GM19193 (cell line): ENCODE results near the gene POLDIP3.

Experiments
- POLR2A ChIP-seq: IDR thresholded peaks from 4 replicates; pipeline ENCODE4 v1.6.1; 2011; ENCODE audit not compliant: insufficient read depth, insufficient read length; ENCODE audit errors: extremely low read depth

POLDIP3 gene

GRCh38 chr22:42615092-42615859 is 593 bp upstream of the POLDIP3 start:
- TF ChIP-seq POLR2A: peak; percentile 100

- TF ChIP-seq POLR2A: no peak
These were observed 796 bp downstream of the POLDIP3 start for GRCh38 chr22:42613872-42614301.

GRCh38 chr22:42612336-42612735 is 2.3 kb downstream of the POLDIP3 start:
- TF ChIP-seq POLR2A: no peak

- TF ChIP-seq POLR2A: no peak
These were observed 3.6 kb downstream of the POLDIP3 start for GRCh38 chr22:42611051-42611450.

- no peak for TF ChIP-seq POLR2A
These were observed 4.5 kb downstream of the POLDIP3 start for GRCh38 chr22:42610186-42610585.

GRCh38 chr22:42608823-42609361 is 5.8 kb downstream of the POLDIP3 start:
- TF ChIP-seq POLR2A: no peak

- TF ChIP-seq POLR2A: no peak
These were observed 6.4 kb downstream of the POLDIP3 start for GRCh38 chr22:42608136-42608822.

- no peak for TF ChIP-seq POLR2A
These were observed 10.3 kb downstream of the POLDIP3 start for GRCh38 chr22:42604403-42604802.

- TF ChIP-seq POLR2A: no peak
These were observed 11.3 kb downstream of the POLDIP3 start for GRCh38 chr22:42603427-42603826.

GRCh38 chr22:42602470-42602869 is 12.2 kb downstream of the POLDIP3 start:
- TF ChIP-seq POLR2A: no peak

- TF ChIP-seq POLR2A: no peak
These were observed 12.7 kb downstream of the POLDIP3 start for GRCh38 chr22:42601879-42602465.

- no peak for TF ChIP-seq POLR2A
These were observed 17.7 kb downstream of the POLDIP3 start for GRCh38 chr22:42596863-42597530.

GRCh38 chr22:42596336-42596735 is 18.3 kb downstream of the POLDIP3 start:
- TF ChIP-seq POLR2A: no peak

GRCh38 chr22:42595434-42595833 is 19.2 kb downstream of the POLDIP3 start:
- TF ChIP-seq POLR2A: no peak

GRCh38 chr22:42591987-42592386 is 22.7 kb downstream of the POLDIP3 start:
- no peak for TF ChIP-seq POLR2A
